HFF-Myc (cell line): ENCODE data around the gene ESYT1.

Experiments used
- DNase-seq: peaks from one replicate; pipeline ENCODE4 v3.0.0-alpha.2; 2011; ENCODE audit warnings: low read depth; ENCODE audit errors: extremely low read depth
- H3K4me3 ChIP-seq: replicated peaks from 2 replicates; pipeline ENCODE4 v1.5.1; 2011; ENCODE audit warnings: low read depth, mild to moderate bottlenecking, control low read depth, low read length
- TF ChIP-seq, protein P1 (sequence below): IDR thresholded peaks from 2 replicates; pipeline ENCODE4 v1.5.1; 2012; ENCODE audit warnings: mild to moderate bottlenecking, low read depth, low read length, control low read depth; ENCODE audit errors: missing control alignments

ESYT1 gene

DNA sequence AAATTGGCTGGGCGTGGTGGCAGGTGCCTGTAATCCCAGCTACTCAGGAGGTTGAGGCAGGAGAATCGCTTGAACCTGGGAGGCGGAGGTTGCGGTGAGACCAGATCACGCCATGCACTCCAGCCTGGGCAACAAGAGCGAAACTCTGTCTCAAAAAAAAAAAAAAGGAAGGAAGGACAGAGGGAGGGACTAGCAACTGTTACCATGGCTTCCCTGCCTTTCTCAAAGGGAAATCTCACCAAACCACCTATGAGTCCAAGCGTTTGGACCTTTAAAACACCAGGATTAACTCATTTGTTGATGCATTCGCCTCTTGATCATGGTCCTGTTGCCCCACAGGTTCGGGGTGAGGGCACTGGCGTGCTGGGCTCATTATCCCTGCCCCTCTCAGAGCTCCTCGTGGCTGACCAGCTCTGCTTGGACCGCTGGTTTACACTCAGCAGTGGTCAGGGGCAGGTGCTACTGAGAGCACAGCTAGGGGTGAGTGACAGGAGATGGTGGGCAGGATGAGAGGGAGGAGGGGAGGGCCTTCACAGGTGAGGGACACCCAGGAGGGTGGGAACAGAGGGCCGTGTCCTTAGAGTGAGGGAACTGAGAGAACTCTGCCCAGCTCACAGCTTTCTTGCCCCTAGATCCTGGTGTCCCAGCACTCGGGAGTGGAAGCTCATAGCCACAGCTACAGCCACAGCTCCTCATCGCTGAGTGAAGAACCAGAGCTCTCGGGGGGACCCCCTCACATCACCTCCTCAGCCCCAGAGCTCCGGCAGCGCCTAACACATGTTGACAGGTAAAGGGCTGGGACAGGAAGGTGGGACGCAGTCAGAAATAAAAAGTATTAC, 14.1 kb downstream of the ESYT1 start:
- no peak for DNase-seq
- TF ChIP-seq, protein P1, sequence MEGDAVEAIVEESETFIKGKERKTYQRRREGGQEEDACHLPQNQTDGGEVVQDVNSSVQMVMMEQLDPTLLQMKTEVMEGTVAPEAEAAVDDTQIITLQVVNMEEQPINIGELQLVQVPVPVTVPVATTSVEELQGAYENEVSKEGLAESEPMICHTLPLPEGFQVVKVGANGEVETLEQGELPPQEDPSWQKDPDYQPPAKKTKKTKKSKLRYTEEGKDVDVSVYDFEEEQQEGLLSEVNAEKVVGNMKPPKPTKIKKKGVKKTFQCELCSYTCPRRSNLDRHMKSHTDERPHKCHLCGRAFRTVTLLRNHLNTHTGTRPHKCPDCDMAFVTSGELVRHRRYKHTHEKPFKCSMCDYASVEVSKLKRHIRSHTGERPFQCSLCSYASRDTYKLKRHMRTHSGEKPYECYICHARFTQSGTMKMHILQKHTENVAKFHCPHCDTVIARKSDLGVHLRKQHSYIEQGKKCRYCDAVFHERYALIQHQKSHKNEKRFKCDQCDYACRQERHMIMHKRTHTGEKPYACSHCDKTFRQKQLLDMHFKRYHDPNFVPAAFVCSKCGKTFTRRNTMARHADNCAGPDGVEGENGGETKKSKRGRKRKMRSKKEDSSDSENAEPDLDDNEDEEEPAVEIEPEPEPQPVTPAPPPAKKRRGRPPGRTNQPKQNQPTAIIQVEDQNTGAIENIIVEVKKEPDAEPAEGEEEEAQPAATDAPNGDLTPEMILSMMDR, result no peak
- no peak overlapping the region for H3K4me3 ChIP-seq

DNA sequence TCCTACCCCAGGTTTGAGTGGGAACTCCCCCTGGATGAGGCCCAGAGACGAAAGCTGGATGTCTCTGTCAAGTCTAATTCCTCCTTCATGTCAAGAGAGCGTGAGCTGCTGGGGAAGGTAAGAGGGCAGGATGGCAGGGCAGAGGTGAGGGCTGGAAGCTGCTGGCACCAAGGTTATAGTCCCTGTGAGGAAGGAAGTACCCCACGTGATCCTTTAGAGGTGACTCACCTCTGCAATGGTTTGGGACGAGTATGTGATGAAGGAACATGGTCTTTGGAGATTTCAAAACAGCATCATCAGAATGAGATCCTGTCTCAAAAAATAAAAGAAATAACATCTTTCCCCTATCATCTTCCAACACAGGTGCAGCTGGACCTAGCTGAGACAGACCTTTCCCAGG, 15.2 kb downstream of the ESYT1 start:
- TF ChIP-seq, protein P1, result no peak
- no peak for DNase-seq
- no peak overlapping the region for H3K4me3 ChIP-seq

DNA sequence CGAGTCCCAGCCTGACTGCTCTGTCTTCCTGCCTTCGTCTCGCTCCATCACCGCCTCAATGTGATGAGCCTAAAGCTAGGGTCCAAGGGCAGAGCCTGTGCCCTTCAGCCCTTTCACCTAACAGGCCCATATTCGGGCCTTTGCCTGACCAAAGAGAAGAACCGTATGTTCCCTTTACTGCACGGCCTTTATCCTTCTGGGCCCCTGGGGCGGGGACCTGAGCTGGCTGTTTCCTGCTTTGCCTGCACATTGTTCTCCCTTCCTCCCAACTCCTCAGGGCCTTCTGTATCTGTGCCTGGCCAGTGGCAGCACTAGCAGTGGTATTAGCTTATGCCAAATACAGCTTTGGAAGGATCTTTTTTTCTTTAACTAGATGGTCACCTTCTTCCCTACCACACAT, 15.8 kb downstream of the ESYT1 start:
- no peak for DNase-seq
- TF ChIP-seq, protein P1, result no peak
- H3K4me3 ChIP-seq, result no peak overlapping the region

DNA sequence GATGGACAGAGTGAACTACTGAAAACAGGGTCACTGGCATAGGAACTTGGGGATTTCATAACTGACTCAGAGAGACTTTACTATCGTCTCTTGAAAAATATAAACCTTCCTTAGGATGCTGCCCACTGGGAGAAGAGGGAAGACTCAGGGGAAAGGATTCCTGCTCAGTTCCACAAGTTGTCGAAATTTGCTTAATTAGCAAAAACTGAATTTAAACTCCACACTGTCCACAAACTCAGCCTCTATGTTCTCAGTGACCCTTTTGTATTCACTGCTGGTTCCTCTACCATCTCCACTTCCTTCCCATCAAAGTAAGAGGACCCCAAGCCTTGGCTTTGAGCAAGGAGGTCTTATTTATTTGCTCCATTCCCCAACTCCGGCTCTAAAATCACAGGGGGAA, 17.1 kb downstream of the ESYT1 start:
- no peak overlapping the region for H3K4me3 ChIP-seq
- TF ChIP-seq, protein P1, result no peak
- DNase-seq, result no peak

DNA sequence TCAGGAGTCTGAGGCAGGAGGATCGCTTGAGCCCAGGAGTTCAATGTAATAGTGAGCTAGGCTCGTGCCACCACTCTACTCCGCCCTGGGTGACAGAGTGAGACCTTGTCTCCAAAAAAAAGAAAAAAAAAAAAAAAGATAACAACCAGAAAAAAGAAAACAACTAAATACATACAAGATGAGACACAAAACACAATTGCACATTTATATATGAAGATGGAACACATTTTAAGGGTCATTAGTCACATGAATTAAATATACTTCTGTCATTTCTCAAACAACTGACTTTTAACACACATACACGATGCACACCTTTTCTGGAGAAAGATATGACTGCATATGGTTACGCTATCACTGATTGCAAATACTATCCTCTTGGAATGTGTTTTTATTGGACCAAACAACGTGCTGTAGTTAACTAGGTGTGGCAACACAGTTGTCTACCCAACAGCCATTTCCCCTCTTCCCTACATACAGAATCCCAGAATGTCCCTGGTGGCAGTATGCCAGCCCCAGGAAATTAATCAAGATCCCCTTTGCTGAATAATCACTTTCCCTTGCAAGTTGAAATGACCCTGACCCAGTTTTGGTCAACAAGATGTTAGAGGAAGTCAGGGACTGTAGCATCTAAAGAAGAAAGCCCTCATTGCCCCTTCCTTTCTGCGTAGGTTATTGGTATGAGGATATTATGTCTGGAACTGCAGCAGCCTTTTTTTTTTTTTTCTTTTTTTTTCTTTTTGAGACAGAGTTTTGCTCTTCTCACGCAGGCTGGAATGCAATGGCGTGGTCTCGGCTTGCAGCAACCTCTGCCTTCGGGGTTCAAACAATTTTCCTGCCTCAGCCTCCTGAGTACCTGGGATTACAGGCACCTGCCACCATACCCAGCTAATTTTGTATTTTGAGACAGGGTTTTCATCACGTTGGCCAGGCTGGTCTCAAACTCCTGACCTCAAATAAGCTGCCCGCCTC, 18.7 kb downstream of the ESYT1 start:
- no peak overlapping the region for H3K4me3 ChIP-seq
- DNase-seq, result no peak
- TF ChIP-seq, protein P1, result no peak

DNA sequence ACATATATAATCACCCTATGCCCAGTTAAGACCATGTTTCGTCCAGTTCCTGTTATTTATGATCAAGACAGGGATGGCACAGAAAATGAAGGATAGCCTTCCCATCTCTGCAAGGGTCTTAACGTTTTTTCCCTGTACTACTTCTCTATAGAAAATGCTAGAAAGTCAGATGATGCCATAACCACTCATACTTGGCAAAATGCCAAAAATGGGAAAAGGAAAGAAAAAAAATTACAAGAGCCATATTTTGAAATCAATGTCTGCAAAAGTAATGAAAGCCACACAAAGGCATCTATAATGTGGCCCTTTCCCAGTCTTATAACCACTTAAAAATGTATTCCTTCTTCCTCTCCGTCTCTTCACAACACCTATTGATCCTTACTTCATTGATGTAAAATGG, 22.5 kb downstream of the ESYT1 start:
- H3K4me3 ChIP-seq, result no peak overlapping the region
- TF ChIP-seq, protein P1, result no peak
- no peak for DNase-seq
